CD4-positive, alpha-beta T cell treated with Interleukin-12 subunit alpha and Interleukin-12 subunit beta, for 1 hour (primary cell): ENCODE measurements around the gene PAM16.

Experiments used
- DNase-seq: peaks from one replicate; pipeline ENCODE4 v3.0.0-alpha.2; 2020

PAM16 gene

DNA sequence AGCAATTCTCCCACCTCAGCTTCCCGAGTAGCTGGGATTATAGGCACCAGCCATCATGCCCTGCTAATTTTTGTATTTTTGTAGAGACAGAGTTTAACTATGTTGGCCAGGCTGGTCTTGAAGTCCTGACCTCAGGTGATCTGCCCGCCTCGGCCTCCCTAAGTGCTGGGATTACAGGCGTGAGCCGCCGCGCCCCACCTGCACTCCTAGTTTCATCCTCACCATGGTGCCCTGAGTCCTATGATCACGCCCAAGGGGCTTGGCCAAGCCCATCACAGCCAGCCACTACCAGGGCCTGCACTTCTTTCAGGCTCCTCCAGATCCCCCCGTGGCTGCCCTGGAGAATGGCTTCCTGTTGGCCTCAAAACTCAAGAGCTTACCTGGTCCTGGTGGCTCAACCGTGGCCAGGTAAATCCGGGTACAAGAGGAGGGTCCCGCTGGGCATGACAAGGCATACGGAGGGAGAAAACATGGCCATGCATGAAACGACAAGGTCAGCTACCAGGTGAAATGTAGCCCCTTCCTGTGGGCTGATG is 57.9 kb downstream of the PAM16 start:
- no peak for DNase-seq

GRCh38 chr16:4291699-4292098 is 59.4 kb downstream of the PAM16 start:
- no peak for DNase-seq
